Fibroblast of the aortic adventitia (primary cell): Measurements from ENCODE around the gene ENO1. TPM values are rescaled to one million over a fixed set of nuclear protein-coding genes. Genes with fewer than 3 reads are reported as not detected.

Experiments used
- DNase-seq: peaks from one replicate; pipeline ENCODE4 v3.0.0-alpha.2; 2010; ENCODE audit warnings: low read depth
- H3K4me3 ChIP-seq: 2 replicates; pipeline ENCODE4 v1.5.1; 2011; ENCODE audit warnings: low read depth, mild to moderate bottlenecking, control low read depth, low read length, moderate library complexity
- total RNA-seq: library from RNA; depleted of rRNA; stranded (reverse); fragments of >200 nt; gene quantifications from 2 replicates; pipeline ENCODE4 v1.2.3, GENCODE V29; 2012; ENCODE audit warnings: low replicate concordance
- TF ChIP-seq, protein P1 (sequence below): IDR thresholded peaks from 2 replicates; pipeline ENCODE4 v1.5.1; 2011; ENCODE audit warnings: mild to moderate bottlenecking, low read length, control low read depth, inconsistent platforms; ENCODE audit not compliant: insufficient read depth

Gene ENO1
- total RNA-seq, 1 donor = 1,443 TPM

DNA sequence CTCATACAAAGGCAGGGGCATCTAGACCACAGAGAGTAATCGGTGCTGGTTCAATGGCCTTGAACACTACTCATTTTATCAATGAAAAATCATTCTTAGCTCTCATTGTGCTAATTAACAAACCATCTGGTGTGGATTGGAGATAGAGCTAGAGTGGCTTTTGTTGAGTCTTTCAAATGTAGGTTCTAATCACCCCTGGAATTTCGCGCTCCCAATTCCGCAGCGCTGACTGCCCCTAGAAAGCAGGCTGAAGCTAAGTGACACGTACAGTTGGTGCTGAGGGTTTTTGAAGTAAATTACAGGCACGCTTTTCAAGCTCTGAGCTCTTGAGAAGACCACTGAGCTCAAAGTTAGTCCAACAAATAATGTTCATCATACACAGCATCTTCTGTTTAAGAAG lies 36.0 kb upstream of the ENO1 start:
- no peak overlapping the region for H3K4me3 ChIP-seq
- no peak for DNase-seq
- TF ChIP-seq, protein P1, sequence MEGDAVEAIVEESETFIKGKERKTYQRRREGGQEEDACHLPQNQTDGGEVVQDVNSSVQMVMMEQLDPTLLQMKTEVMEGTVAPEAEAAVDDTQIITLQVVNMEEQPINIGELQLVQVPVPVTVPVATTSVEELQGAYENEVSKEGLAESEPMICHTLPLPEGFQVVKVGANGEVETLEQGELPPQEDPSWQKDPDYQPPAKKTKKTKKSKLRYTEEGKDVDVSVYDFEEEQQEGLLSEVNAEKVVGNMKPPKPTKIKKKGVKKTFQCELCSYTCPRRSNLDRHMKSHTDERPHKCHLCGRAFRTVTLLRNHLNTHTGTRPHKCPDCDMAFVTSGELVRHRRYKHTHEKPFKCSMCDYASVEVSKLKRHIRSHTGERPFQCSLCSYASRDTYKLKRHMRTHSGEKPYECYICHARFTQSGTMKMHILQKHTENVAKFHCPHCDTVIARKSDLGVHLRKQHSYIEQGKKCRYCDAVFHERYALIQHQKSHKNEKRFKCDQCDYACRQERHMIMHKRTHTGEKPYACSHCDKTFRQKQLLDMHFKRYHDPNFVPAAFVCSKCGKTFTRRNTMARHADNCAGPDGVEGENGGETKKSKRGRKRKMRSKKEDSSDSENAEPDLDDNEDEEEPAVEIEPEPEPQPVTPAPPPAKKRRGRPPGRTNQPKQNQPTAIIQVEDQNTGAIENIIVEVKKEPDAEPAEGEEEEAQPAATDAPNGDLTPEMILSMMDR = no peak

DNA sequence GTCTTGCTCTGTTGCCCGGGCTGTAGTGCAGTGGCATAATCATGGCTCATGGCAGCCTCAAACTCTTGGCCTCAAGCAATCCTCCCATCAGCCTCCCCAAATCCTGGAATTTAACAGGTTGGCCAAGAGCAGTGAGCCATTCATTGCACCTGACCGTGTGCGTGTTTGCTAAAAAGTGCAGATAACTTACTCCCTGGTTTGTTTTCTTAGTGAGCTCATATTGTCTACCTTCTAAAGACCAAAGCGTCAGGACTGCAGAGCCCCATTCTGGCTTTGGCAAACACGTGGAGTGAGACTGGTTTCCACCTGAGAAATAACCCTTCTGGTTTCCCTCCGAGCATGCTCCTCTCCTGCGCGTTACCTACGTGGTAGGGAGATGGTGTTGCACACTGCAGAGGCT lies 35.0 kb upstream of the ENO1 start:
- DNase-seq = no peak
- TF ChIP-seq, protein P1 = no peak

DNA sequence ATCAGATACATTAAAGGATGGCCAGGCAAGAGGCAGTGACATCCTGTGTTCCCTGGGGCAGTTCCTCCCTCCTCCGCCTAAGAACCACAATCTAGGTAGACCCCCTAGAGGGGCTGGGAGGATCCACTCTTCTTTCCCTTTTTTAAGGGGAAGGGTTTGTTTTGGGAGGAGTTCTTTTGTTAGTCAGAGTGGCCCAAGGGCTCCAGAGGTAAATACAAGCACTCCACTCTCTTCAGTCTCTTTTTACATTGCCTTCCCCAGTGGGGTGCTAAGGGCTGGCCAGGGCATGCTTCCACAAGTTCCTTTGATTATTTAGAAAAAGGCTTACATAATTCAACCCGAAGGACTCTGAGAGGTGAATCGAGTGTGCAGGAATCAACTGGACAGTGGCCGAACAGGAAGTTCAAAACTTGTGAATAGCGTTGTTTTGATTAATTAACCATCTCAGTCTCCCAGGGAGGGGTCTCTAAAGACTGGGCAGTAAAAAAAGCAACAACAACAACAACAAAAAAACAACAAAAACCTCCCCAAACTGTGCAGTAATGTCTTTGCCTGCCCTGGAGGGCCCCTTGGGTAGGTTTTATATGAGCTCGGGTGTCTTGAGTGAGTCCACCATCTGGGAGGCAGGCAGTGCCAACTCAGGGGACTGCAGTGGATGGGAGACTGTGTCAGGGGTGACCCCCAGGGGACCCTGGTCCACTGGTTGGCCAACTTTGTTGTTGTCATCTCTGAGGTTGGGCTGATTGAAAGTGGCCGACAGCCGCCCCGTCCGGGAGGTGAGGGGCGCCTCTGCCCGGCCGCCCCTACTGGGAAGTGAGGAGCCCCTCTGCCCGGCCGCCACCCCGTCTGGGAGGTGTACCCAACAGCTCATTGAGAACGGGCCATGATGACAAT lies 33.2 kb upstream of the ENO1 start:
- H3K4me3 ChIP-seq = no peak overlapping the region
- no peak for DNase-seq
- TF ChIP-seq, protein P1 = no peak

More for the DNA sequence above, 35.0 kb upstream of the ENO1 start:
- no peak overlapping the region for H3K4me3 ChIP-seq

DNA sequence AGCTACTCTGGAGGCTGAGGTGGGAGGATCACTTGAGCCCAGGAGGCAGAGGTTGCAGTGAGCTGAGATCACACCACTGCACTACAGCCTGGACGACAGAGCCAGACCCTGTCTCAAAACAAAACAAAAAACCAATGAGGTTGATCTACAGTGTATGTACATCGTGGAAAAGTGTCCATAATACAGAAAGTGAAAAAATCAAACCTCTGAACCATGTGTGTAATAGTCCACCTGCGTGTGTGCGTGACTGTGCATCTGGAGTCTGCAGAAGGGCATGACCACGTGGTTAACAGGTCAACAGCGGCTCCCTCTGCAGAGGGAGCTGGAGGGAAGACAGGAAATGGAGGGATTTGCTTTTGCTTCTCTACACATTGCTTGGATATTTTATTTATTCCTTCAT lies 32.4 kb upstream of the ENO1 start:
- H3K4me3 ChIP-seq = no peak overlapping the region
- TF ChIP-seq, protein P1 = no peak
- no peak for DNase-seq

DNA sequence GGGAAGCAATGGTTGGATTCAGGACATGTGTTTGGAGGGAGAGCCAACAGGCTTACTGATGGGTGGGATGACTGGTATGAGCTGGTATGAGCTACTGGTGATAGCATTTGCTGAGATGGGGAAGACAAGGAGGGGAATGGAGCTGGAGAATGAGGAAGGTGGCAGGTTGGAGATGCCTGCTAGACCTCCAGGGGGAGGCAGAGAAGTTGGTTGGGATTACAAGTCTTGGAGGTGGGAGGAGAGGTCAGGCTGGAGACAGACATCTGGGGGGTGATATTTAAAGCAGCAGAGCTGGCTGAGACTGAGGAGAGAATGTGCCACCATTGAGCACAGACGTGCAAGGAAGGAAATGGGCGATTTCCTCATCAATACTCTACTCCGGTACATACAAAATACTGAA lies 31.8 kb upstream of the ENO1 start:
- DNase-seq = no peak
- H3K4me3 ChIP-seq = no peak overlapping the region
- TF ChIP-seq, protein P1 = no peak

DNA sequence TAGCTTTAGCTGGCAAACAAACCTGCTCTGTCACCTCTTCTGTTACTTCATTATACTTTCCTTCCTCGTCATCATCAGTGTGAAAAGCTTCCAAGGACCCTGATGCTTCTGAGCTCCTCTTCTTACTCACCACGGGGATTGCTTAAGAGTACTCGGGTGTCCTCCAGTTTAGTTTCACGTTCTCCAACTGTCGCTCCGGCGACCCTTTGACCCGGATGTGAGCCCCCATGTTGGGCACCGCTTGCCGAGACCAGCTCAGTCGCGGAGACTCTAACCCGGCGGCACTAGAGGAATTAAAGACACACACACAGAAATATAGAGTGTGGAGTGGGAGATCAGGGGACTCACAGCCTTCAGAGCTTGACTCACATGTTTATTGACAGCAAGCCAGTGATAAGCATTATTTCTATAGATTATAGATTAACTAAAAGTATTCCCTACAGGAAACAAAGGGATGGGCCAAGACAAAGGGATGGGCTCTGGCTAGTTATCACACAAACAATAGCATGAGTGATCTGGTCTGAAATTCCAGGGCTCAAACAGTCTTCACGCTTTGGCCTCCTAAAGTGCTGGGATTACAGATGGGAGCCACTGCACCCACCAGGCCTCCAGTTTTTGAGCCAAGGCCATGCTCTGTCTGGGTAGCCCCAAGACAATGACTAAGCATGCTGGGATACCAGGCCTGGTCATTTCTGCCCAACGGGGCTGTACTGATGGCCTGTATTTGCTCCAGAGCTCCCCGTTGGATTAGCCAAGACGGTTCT lies 30.1 kb upstream of the ENO1 start:
- no peak for DNase-seq
- TF ChIP-seq, protein P1 = no peak
- no peak overlapping the region for H3K4me3 ChIP-seq
